GM18498 (cell line): Measurements from ENCODE around the gene SMC3.

Experiments
- ATAC-seq: cut with Tn5 transposase; IDR thresholded peaks from one replicate; pipeline ENCODE4 v1.9.1; 2021; ENCODE audit warnings: mild to moderate bottlenecking, moderate library complexity; ENCODE audit not compliant: unreplicated experiment

The SMC3 gene

DNA sequence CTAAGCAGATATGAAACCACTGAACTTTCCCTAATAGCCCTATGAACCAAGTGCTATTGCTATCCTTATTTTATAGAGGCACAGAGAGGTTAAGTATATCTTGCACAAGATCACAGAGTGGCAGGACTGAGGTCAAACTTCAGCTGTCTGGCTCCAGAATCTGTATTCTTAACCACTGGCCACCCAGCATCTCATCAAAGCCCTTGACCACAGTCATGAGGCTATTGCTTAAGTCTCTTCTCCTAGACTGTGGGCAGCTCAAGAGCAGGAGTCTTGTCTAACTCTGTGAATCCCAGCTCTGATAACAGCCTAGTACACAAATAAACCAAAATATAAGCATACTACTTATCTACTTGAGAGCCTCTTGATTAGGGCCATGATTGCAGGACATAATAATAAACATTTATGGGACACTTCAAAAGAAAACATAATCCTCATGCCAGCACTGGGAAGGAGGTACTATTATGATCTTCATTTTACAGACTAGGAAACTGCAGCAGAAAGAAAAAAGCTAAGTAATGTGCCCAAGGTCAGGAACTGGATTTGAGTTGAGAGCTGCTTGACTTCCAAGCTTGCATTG is 22.4 kb upstream of the SMC3 start:
- no peak for ATAC-seq

- no peak for ATAC-seq
Measured at GRCh38 chr10:110546077-110546476, 21.4 kb upstream of the SMC3 start.

- no peak for ATAC-seq
Measured at GRCh38 chr10:110546499-110547110, 20.9 kb upstream of the SMC3 start.

- peak; percentile 46 for ATAC-seq
Measured at GRCh38 chr10:110547139-110547761, 20.2 kb upstream of the SMC3 start.

- ATAC-seq = no peak
Measured at GRCh38 chr10:110548002-110548401, 19.5 kb upstream of the SMC3 start.

- no peak for ATAC-seq
Measured at GRCh38 chr10:110549211-110549610, 18.3 kb upstream of the SMC3 start.

GRCh38 chr10:110553905-110554304 is 13.6 kb upstream of the SMC3 start:
- no peak for ATAC-seq

DNA sequence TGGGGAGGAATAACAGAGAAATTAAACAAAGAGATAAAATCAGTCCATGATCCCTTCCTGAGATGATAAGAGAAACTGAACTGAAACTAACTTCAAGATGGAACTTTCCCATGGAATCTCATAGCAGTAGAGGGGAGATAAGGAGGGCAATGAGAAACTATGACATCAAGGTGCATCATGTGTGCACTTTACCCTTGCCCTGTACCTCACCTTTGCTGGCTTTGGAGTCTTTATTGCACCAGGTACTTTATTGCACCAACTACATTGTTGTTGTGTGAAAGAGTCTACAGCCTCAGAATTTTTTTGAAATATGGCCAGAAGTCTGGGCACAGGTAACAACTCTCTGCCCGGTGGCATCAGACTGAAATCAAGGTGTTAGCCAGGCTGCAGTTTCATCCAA is 11.2 kb upstream of the SMC3 start:
- no peak for ATAC-seq

DNA sequence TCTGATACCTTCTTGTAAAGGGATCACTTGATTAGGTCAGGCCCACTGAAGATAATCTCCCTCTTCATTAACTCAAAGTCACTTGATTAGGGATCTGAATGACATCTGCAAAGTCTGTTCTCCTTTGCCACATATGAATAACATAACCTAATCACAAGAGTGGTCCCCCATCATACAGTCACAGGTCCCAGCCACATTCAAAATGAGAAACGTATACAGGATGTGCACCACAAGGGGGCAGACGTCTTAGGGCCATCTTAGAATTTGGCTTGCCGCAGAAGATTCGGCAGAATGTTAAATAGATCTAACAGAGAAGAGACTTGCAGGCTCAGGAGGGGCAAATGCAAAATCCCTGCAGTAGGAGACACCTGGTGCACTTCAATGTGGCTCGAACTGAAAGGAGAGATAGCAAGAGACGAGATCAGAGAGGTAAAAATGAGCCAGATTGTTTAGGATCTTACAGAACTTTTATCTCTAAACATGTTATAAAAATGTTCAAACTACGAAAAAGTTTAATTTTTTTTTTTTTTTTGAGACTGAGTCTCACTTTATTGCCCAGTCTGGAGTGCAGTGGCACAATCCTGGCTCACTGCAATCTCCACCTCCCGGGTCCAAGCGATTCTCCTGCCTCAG is 10.4 kb upstream of the SMC3 start:
- peak; percentile 82 for ATAC-seq

- ATAC-seq = no peak
Measured at GRCh38 chr10:110558041-110558440, 9.5 kb upstream of the SMC3 start.

GRCh38 chr10:110560012-110560411 is 7.5 kb upstream of the SMC3 start:
- ATAC-seq = no peak

- no peak for ATAC-seq
Measured at GRCh38 chr10:110561292-110561691, 6.2 kb upstream of the SMC3 start.

- no peak for ATAC-seq
Measured at GRCh38 chr10:110562348-110562747, 5.1 kb upstream of the SMC3 start.

GRCh38 chr10:110563132-110563531 is 4.4 kb upstream of the SMC3 start:
- no peak for ATAC-seq

DNA sequence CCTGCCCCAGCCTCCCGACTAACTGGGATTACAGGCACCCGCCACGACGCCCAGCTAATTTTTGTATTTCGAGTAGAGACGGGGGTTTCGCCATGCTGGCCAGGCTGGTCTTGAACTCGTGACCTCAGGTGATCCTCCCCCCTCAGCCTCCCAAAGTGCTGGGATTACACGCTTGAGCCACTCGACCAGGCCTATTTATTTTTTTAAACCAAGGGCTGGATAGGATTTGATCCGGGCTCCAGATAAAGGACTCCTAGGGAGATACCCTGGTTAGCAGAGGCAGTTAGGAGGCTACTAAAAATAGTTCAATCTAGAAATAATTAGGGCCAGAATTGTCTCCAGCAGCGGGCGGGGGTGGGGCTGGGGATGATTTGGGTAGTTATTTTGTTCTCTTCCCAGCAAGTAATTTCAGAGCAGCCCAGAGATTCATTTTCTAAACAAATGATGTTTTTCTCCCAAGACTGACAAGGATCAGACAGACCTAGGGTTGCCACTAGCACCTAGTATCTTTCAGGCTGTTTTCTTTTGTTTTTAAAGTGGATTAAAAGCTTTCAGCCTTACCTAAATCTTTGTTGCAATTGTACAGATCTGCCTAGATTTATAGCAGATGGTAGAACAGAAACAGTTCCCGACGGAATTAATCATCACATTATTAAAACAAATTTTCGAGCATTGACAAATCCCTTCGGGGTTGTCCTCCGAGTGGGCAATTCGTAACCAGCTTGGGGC is 859 bp upstream of the SMC3 start:
- no peak for ATAC-seq

GRCh38 chr10:110568055-110568735 is 700 bp downstream of the SMC3 start:
- peak; percentile 34 for ATAC-seq

DNA sequence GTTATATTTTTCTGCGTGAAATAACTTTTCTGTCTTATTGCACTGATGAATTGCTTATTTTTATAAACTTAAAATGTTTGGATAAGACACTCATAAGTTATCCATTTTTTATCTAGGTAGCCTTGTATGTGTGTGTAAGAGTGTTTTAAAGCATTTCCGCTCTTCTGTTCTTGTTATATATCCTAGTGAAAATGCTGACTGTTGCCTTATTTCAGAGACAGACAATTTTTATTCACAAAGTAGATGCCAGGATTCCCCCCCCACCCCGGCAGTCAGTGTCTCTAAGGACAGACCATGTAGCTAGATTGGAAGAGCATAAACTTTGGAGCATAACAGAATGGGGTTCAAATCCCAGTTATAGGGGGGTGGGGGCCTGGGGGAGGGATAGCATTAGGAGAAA is 1.6 kb downstream of the SMC3 start:
- no peak for ATAC-seq

GRCh38 chr10:110569736-110570135 is 2.2 kb downstream of the SMC3 start:
- no peak for ATAC-seq

GRCh38 chr10:110571093-110571743 is 3.7 kb downstream of the SMC3 start:
- no peak for ATAC-seq

- no peak for ATAC-seq
Measured at GRCh38 chr10:110572862-110573261, 5.4 kb downstream of the SMC3 start.
